GM12878 (cell line): ENCODE results near the gene SLC24A3.

Experiments used
- JUND ChIP-seq: IDR thresholded peaks from 2 replicates; pipeline ENCODE4 v1.6.1; 2012; ENCODE audit warnings: low read depth, mild to moderate bottlenecking, low read length, improper control_type of control experiment, moderate library complexity
- LARP7 ChIP-seq: fragments of 450-650 bp; IDR thresholded peaks from 2 replicates; pipeline ENCODE4 v1.6.1; 2017; ENCODE audit warnings: mild to moderate bottlenecking
- TF ChIP-seq, protein P1 (sequence below): IDR thresholded peaks from 2 replicates; pipeline ENCODE4 v1.6.1; 2012; ENCODE audit warnings: low read depth, low read length, improper control_type of control experiment
- TF ChIP-seq, protein P2 (sequence below): fragments of 450-650 bp; conservative IDR thresholded peaks from 2 replicates; pipeline ENCODE4 v1.6.1; 2017; ENCODE audit warnings: mild to moderate bottlenecking, moderate library complexity
- TF ChIP-seq, protein P3 (sequence below): fragments of 450-650 bp; IDR thresholded peaks from 2 replicates; pipeline ENCODE4 v1.6.1; 2016; ENCODE audit warnings: mild to moderate bottlenecking
- TF ChIP-seq, protein P4 (sequence below), 3 experiments: IDR thresholded peaks in 2 of 3; conservative IDR thresholded peaks in 1 of 3; 2 replicates each; pipeline ENCODE4 v1.5.1; 2011; ENCODE audit warnings: low read depth in 3 of 3, low read length in 3 of 3, mild to moderate bottlenecking in 3 of 3, control low read depth in 2 of 3, moderate library complexity in 2 of 3, inconsistent platforms in 1 of 3, mixed read lengths in 1 of 3; ENCODE audit not compliant: control insufficient read depth in 2 of 3, insufficient read depth in 1 of 3; ENCODE audit errors: extremely low read depth in 1 of 3
- TF ChIP-seq, protein P5 (sequence below): IDR thresholded peaks from 2 replicates; pipeline ENCODE4 v1.6.1; 2011; ENCODE audit warnings: low read depth, mild to moderate bottlenecking, low read length, moderate library complexity, borderline replicate concordance; ENCODE audit errors: extremely low read depth

DNA sequence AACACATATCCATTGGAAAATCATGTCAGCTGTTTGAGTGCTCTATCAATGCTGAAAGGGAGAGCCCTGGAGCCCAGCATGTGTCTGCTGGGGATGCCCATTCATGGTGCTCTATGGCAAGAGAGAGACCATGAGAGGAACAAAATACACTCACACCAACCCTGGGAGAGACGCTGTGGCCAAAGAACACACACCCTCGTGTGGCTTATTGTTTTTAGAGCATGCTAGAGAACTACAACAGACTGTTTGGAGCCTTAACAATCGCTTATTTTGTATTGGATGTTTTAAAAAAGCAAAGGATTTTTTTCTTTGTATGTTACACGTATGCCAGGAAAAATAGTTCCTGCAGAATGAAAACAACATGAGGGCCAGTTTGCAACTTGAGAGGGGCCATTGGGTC lies 151.0 kb downstream of the SLC24A3 start:
- no peak for TF ChIP-seq LARP7
- TF ChIP-seq, protein P1, sequence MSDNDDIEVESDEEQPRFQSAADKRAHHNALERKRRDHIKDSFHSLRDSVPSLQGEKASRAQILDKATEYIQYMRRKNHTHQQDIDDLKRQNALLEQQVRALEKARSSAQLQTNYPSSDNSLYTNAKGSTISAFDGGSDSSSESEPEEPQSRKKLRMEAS, result no peak
- TF ChIP-seq, protein P2, sequence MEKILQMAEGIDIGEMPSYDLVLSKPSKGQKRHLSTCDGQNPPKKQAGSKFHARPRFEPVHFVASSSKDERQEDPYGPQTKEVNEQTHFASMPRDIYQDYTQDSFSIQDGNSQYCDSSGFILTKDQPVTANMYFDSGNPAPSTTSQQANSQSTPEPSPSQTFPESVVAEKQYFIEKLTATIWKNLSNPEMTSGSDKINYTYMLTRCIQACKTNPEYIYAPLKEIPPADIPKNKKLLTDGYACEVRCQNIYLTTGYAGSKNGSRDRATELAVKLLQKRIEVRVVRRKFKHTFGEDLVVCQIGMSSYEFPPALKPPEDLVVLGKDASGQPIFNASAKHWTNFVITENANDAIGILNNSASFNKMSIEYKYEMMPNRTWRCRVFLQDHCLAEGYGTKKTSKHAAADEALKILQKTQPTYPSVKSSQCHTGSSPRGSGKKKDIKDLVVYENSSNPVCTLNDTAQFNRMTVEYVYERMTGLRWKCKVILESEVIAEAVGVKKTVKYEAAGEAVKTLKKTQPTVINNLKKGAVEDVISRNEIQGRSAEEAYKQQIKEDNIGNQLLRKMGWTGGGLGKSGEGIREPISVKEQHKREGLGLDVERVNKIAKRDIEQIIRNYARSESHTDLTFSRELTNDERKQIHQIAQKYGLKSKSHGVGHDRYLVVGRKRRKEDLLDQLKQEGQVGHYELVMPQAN, result no peak
- TF ChIP-seq, protein P3, sequence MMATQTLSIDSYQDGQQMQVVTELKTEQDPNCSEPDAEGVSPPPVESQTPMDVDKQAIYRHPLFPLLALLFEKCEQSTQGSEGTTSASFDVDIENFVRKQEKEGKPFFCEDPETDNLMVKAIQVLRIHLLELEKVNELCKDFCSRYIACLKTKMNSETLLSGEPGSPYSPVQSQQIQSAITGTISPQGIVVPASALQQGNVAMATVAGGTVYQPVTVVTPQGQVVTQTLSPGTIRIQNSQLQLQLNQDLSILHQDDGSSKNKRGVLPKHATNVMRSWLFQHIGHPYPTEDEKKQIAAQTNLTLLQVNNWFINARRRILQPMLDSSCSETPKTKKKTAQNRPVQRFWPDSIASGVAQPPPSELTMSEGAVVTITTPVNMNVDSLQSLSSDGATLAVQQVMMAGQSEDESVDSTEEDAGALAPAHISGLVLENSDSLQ, result no peak
- TF ChIP-seq, protein P4, sequence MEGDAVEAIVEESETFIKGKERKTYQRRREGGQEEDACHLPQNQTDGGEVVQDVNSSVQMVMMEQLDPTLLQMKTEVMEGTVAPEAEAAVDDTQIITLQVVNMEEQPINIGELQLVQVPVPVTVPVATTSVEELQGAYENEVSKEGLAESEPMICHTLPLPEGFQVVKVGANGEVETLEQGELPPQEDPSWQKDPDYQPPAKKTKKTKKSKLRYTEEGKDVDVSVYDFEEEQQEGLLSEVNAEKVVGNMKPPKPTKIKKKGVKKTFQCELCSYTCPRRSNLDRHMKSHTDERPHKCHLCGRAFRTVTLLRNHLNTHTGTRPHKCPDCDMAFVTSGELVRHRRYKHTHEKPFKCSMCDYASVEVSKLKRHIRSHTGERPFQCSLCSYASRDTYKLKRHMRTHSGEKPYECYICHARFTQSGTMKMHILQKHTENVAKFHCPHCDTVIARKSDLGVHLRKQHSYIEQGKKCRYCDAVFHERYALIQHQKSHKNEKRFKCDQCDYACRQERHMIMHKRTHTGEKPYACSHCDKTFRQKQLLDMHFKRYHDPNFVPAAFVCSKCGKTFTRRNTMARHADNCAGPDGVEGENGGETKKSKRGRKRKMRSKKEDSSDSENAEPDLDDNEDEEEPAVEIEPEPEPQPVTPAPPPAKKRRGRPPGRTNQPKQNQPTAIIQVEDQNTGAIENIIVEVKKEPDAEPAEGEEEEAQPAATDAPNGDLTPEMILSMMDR (IDR thresholded peaks at IDR 0.05 in 2 of 3, conservative IDR thresholded peaks at IDR 0.05 in 1 of 3; ENCODE audit: control insufficient read depth in 2 of 3, extremely low read depth in 1 of 3, insufficient read depth in 1 of 3, low read depth in 3 of 3, low read length in 3 of 3), result no peak
- TF ChIP-seq, protein P5, sequence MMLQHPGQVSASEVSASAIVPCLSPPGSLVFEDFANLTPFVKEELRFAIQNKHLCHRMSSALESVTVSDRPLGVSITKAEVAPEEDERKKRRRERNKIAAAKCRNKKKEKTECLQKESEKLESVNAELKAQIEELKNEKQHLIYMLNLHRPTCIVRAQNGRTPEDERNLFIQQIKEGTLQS, result no peak
- no peak for TF ChIP-seq JUND
